ENCODE results near the gene MAJIN. TPM values are rescaled to one million over a fixed set of nuclear protein-coding genes. Genes with fewer than 3 reads are reported as not detected.

MAJIN gene
- total and polyA plus RNA-seq, 9 of the 15 experiments (the other 6 are each of a cell fraction or from before 2014, with no cell fraction given), result 0.17 to 0.83 (median 0.24) TPM; not detected in 2

DNA sequence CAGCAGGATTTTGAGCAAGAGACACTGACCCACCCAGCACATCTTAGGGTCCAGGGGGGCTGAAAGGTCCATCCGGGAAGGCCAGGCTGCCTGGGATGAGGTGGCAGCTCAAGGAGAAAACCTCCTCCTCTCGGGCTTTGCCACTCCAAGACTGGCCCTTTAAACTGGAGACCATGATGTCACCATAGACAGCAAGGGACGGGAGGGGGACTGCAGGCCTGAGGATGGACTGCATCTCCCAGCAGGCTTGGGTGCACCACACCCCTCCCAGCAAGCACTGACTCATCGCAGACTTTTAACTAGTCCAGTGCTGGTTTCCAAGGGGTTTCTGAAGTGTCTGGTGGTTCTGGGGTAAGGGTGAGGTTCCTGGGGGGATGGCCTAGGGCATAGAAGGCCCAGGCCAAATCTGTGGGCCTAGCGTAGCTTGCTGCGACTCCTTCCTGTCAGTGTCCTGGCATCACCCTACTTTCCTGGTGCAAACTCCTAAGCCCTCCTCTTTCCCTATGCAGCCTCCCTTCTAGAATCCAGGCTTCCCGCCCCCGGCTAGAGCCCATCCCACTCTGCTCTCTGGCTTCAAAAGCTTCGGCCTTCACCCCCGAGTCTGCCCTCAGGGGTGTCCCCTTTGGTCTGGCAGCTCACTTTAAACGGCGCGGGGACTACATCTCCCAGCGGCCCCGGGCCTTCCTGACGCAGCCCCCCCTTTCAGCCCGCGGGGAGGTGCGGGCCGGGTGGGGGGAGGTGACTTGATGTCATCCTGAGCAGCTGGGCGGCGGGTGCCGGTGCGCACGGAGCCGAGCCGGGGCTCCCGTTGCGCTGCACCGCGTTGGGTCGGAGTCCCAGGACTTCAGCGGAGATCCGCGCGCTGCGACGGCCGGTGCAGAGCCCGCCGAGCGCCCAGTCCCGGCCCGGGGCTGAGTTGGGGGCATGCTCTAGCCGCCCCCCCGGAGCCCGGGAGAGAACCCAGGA lies 47.7 kb downstream of the MAJIN start, which contains the start of gene PPP2R5B (continued):
- TF ChIP-seq, protein P1, sequence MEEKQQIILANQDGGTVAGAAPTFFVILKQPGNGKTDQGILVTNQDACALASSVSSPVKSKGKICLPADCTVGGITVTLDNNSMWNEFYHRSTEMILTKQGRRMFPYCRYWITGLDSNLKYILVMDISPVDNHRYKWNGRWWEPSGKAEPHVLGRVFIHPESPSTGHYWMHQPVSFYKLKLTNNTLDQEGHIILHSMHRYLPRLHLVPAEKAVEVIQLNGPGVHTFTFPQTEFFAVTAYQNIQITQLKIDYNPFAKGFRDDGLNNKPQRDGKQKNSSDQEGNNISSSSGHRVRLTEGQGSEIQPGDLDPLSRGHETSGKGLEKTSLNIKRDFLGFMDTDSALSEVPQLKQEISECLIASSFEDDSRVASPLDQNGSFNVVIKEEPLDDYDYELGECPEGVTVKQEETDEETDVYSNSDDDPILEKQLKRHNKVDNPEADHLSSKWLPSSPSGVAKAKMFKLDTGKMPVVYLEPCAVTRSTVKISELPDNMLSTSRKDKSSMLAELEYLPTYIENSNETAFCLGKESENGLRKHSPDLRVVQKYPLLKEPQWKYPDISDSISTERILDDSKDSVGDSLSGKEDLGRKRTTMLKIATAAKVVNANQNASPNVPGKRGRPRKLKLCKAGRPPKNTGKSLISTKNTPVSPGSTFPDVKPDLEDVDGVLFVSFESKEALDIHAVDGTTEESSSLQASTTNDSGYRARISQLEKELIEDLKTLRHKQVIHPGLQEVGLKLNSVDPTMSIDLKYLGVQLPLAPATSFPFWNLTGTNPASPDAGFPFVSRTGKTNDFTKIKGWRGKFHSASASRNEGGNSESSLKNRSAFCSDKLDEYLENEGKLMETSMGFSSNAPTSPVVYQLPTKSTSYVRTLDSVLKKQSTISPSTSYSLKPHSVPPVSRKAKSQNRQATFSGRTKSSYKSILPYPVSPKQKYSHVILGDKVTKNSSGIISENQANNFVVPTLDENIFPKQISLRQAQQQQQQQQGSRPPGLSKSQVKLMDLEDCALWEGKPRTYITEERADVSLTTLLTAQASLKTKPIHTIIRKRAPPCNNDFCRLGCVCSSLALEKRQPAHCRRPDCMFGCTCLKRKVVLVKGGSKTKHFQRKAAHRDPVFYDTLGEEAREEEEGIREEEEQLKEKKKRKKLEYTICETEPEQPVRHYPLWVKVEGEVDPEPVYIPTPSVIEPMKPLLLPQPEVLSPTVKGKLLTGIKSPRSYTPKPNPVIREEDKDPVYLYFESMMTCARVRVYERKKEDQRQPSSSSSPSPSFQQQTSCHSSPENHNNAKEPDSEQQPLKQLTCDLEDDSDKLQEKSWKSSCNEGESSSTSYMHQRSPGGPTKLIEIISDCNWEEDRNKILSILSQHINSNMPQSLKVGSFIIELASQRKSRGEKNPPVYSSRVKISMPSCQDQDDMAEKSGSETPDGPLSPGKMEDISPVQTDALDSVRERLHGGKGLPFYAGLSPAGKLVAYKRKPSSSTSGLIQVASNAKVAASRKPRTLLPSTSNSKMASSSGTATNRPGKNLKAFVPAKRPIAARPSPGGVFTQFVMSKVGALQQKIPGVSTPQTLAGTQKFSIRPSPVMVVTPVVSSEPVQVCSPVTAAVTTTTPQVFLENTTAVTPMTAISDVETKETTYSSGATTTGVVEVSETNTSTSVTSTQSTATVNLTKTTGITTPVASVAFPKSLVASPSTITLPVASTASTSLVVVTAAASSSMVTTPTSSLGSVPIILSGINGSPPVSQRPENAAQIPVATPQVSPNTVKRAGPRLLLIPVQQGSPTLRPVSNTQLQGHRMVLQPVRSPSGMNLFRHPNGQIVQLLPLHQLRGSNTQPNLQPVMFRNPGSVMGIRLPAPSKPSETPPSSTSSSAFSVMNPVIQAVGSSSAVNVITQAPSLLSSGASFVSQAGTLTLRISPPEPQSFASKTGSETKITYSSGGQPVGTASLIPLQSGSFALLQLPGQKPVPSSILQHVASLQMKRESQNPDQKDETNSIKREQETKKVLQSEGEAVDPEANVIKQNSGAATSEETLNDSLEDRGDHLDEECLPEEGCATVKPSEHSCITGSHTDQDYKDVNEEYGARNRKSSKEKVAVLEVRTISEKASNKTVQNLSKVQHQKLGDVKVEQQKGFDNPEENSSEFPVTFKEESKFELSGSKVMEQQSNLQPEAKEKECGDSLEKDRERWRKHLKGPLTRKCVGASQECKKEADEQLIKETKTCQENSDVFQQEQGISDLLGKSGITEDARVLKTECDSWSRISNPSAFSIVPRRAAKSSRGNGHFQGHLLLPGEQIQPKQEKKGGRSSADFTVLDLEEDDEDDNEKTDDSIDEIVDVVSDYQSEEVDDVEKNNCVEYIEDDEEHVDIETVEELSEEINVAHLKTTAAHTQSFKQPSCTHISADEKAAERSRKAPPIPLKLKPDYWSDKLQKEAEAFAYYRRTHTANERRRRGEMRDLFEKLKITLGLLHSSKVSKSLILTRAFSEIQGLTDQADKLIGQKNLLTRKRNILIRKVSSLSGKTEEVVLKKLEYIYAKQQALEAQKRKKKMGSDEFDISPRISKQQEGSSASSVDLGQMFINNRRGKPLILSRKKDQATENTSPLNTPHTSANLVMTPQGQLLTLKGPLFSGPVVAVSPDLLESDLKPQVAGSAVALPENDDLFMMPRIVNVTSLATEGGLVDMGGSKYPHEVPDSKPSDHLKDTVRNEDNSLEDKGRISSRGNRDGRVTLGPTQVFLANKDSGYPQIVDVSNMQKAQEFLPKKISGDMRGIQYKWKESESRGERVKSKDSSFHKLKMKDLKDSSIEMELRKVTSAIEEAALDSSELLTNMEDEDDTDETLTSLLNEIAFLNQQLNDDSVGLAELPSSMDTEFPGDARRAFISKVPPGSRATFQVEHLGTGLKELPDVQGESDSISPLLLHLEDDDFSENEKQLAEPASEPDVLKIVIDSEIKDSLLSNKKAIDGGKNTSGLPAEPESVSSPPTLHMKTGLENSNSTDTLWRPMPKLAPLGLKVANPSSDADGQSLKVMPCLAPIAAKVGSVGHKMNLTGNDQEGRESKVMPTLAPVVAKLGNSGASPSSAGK (IDR thresholded peaks at IDR 0.05), result no peak
- TF ChIP-seq STAG1 (CRISPR knock-in tag; IDR thresholded peaks at IDR 0.05; ENCODE audit: borderline replicate concordance) (no peak), XRCC5 (IDR thresholded peaks at IDR 0.05; ENCODE audit: low read depth, low read length) (no peak), ESRRB (CRISPR knock-in tag; IDR thresholded peaks at IDR 0.05; ENCODE audit: borderline replicate concordance) (no peak)
- TF ChIP-seq, protein P2, sequence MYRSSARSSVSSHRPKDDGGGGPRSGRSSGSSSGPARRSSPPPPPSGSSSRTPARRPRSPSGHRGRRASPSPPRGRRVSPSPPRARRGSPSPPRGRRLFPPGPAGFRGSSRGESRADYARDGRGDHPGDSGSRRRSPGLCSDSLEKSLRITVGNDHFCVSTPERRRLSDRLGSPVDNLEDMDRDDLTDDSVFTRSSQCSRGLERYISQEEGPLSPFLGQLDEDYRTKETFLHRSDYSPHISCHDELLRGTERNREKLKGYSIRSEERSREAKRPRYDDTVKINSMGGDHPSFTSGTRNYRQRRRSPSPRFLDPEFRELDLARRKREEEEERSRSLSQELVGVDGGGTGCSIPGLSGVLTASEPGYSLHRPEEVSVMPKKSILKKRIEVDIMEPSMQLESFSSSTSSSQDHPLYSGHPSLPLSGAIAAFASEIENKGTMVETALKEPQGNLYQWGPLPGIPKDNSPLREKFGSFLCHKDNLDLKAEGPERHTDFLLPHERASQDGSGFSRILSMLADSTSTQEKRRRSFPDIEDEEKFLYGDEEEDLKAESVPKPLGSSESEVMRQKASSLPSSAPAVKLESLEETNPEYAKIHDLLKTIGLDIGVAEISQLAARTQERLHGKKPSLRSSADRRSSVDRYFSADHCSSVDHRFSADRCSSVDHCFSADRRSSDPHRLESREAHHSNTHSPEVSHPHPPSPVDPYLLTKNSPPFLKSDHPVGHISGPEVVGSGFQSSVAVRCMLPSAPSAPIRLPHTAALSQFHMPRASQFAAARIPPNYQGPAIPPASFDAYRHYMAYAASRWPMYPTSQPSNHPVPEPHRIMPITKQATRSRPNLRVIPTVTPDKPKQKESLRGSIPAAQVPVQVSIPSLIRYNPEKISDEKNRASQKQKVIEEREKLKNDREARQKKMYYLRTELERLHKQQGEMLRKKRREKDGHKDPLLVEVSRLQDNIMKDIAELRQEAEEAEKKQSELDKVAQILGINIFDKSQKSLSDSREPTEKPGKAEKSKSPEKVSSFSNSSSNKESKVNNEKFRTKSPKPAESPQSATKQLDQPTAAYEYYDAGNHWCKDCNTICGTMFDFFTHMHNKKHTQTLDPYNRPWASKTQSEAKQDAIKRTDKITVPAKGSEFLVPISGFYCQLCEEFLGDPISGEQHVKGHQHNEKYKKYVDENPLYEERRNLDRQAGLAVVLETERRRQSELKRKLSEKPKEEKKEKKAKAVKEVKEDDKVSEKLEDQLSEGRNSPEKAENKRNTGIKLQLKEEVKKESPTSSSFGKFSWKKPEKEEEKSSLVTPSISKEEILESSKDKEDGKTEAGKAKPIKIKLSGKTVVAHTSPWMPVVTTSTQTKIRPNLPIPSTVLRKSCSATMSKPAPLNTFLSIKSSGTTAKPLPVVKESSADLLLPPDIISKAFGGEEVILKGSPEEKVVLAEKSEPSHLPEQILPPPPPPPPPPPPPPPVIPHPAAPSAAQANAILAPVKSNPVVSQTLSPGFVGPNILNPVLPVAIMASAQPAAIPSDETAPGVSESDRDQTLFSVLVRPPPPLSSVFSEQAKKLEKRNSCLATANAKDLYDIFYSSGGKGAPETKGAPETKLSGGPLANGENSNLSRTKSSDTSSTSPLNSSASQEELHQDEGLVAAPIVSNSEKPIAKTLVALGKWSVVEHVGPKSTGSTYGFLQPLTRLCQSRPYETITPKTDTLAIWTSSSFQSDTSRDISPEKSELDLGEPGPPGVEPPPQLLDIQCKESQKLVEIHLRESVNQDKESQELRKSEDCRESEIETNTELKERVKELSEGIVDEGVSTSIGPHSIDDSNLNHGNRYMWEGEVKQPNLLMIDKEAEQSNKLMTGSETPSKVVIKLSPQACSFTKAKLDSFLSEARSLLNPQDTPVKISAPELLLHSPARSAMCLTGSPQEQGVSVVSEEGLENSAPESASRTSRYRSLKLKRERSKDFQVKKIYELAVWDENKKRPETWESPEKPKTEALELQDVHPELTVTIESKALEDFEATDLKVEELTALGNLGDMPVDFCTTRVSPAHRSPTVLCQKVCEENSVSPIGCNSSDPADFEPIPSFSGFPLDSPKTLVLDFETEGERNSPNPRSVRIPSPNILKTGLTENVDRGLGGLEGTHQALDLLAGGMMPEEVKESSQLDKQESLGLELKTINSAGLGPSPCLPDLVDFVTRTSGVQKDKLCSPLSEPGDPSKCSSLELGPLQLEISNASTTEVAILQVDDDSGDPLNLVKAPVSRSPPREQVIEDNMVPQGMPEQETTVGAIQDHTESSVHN (IDR thresholded peaks at IDR 0.05; ENCODE audit: borderline replicate concordance in 1 of 2, low read depth in 1 of 2), result 0 out of 4 replicates have a peak, but pooled peaks of 1 of the 2 experiments have one; percentile 50

Measured in K562 (cell line).